ENCODE data around the gene CNKSR3. TPM values are rescaled to one million over a fixed set of nuclear protein-coding genes. Genes with fewer than 3 reads are reported as not detected.

CNKSR3 gene
- total and polyA plus RNA-seq, 2 of the 8 experiments (the other 6 are each of a cell fraction or from before 2014, with no cell fraction given), result 1.2 to 6.2 TPM

DNA sequence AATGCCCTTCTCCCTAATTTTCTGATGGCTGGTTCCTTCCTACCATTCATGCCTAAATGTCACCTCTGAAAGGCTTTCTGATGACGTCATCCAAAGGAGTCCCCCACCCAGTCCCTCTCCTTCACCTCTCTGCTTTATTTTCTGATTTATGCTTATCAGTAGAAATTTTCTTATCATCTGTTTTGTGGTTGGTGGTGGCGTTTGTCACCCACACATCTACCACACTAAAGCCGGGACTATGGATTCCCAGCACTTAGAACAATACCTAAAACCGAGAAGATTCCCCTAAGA is 9.0 kb downstream of the CNKSR3 start:
- WGBS, 2 experiments (ENCODE audit: extremely low coverage in 1 of 2, insufficient coverage in 1 of 2, insufficient read length in 1 of 2, insufficient replicate concordance in 2 of 2, low coverage in 1 of 2, low lambda C conversion rate in 2 of 2, missing lambda C conversion rate in 1 of 2), result 74% methylated on average over 4 of the region's 4 CpGs; no CpG with 5 or more reads in 1 of the 2 experiments
- peaks cover 11 to 33% (median 25%) of the 10 kb centered on the region in 4 experiments for H3K27me3 ChIP-seq (replicated peaks in 1 of 4; ENCODE audit: control insufficient read depth in 3 of 4, extremely low read depth in 1 of 4, insufficient read depth in 3 of 4, low read length in 3 of 4)
- FAIRE-seq, result no peak
- TF ChIP-seq TBP (IDR thresholded peaks at IDR 0.05; ENCODE audit: low read depth, low read length), result no peak
- TF ChIP-seq CHD1 (IDR thresholded peaks at IDR 0.05; ENCODE audit: low read depth, low read length), result no peak
- TF ChIP-seq BACH1 (IDR thresholded peaks at IDR 0.05; ENCODE audit: low read length), result no peak
- TF ChIP-seq FOSL1 (IDR thresholded peaks at IDR 0.05; ENCODE audit: insufficient read depth, low read depth, low read length), result no peak

More for the DNA sequence above, 9.0 kb downstream of the CNKSR3 start:
- no peaks in the 10 kb centered on the region; a peak in 1 of 4 replicates for H3K9me3 ChIP-seq (ENCODE audit: insufficient read depth in 2 of 2, low read depth in 1 of 2, low read length in 1 of 2)
- H3K4me3 ChIP-seq (ENCODE audit: extremely low read depth in 1 of 4, insufficient read depth in 2 of 4, low read depth in 3 of 4, low read length in 4 of 4), result no peak overlapping the region
- H2AK5ac ChIP-seq (ENCODE audit: low read depth, low read length), result no peak overlapping the region
- H3K23ac ChIP-seq (ENCODE audit: insufficient read length), result no peak overlapping the region
- peaks cover 4 to 21% of the 10 kb centered on the region in 2 experiments for H4K20me1 ChIP-seq (replicated peaks in 1 of 2; ENCODE audit: control insufficient read depth in 1 of 2, insufficient read depth in 2 of 2, low read length in 2 of 2)
- no peak overlapping the region for H4K8ac ChIP-seq (ENCODE audit: extremely low read depth, insufficient read depth, low read length)
- no peak overlapping the region for H3K56ac ChIP-seq (replicated peaks; ENCODE audit: insufficient read length, low read depth, low read length)
- no peak overlapping the region for H3K4me2 ChIP-seq (ENCODE audit: insufficient read depth in 1 of 2, low read depth in 2 of 2, low read length in 2 of 2)
- no peak overlapping the region for H2BK20ac ChIP-seq (ENCODE audit: low read length)
- H2BK12ac ChIP-seq (ENCODE audit: low read depth, low read length), result no peak overlapping the region
- H3K4ac ChIP-seq (replicated peaks; ENCODE audit: insufficient read length, low read depth, low read length), result no peak overlapping the region
- H3K14ac ChIP-seq (ENCODE audit: insufficient read length), result no peak overlapping the region
- no peak overlapping the region for H2BK5ac ChIP-seq (ENCODE audit: low read depth, low read length)
- no peak overlapping the region for H2AFZ ChIP-seq (ENCODE audit: low read length)
- peaks cover 0 to 7% of the 10 kb centered on the region in 2 experiments; a peak in 1 of 4 replicates for H3K79me2 ChIP-seq (ENCODE audit: control insufficient read depth in 1 of 2, insufficient read depth in 2 of 2, low read length in 2 of 2)
- H3K23me2 ChIP-seq (ENCODE audit: low read depth, low read length), result no peaks in the 10 kb centered on the region; the same call in 1 of the 2 replicates
- no peak overlapping the region for H3K27ac ChIP-seq (ENCODE audit: low read depth, low read length)
- H2BK15ac ChIP-seq (ENCODE audit: low read length), result no peak overlapping the region
- no peak overlapping the region for H4K5ac ChIP-seq (ENCODE audit: insufficient read length, low read depth, low read length)
- H3K18ac ChIP-seq (ENCODE audit: extremely low read depth, low read length), result no peak overlapping the region
- H4K91ac ChIP-seq (replicated peaks; ENCODE audit: insufficient read length, low read length), result no peak overlapping the region
- POLR2A ChIA-PET (ENCODE audit: partially characterized antibody), result interaction anchor here (3.1 kb wide), 1 partner anchor 8 kb away, joined by 12 read pairs; the partner anchor contains the start of gene CNKSR3
- CTCF ChIA-PET (ENCODE audit: partially characterized antibody), result interaction anchor here (0.6 to 4.8 kb wide), 16 partner anchors 8 to 1697 kb away, joined by 3 to 45 read pairs (median 4); partner anchors contain the start of gene CNKSR3
- peaks cover 0 to 4% (median 0%) of the 10 kb centered on the region in 4 experiments; a peak in 1 of 8 replicates for H3K36me3 ChIP-seq (ENCODE audit: control insufficient read depth in 2 of 4, insufficient read depth in 4 of 4, low read length in 3 of 4)
- H3K9ac ChIP-seq (replicated peaks in 1 of 4; ENCODE audit: extremely low read depth in 1 of 4, low read depth in 3 of 4, low read length in 3 of 4), result no peak overlapping the region
- no peak overlapping the region for H2BK120ac ChIP-seq (replicated peaks; ENCODE audit: low read depth, low read length)
- DNase-seq (ENCODE audit: low read depth in 1 of 2, low spot score in 2 of 2), result no peak
- H3K79me1 ChIP-seq (ENCODE audit: low read depth, low read length), result 0 out of 2 replicates have a peak, but pooled peaks cover 2% of the 10 kb centered on the region
- peaks cover 0 to 5% (median 2%) of the 10 kb centered on the region in 4 experiments; a peak in 2 of 7 replicates for H3K4me1 ChIP-seq (replicated peaks in 1 of 4; ENCODE audit: control insufficient read depth in 3 of 4, insufficient read depth in 4 of 4, low read length in 3 of 4)
